ENCODE results near the gene R3HDM2.
A peak's percentile ranks its signal among the peaks of the same experiment; 100 is the strongest.

R3HDM2 gene

GRCh38 chr12:57227315-57228115 lies 203.3 kb downstream of the R3HDM2 start:
- Histone ChIP-seq H3K9ac (ENCODE audit: low read length in 5 of 5) (no peak overlapping the region), H3K36me3 (ENCODE audit: control insufficient read depth in 5 of 5, insufficient read depth in 5 of 5, low read length in 5 of 5) (peaks cover 0 to 17% (median 10%) of the 10 kb centered on the region in 5 donors), H3K9me3 (ENCODE audit: control insufficient read depth in 5 of 5, low read length in 5 of 5) (no peaks in the 10 kb centered on the region), H3K4me3 (ENCODE audit: low read depth in 1 of 5, low read length in 5 of 5) (no peak overlapping the region), H3K27ac (ENCODE audit: low read depth, low read length) (no peak overlapping the region), H3K4me1 (ENCODE audit: control insufficient read depth in 5 of 5, insufficient read depth in 5 of 5, low read length in 5 of 5) (peaks cover 2 to 53% (median 44%) of the 10 kb centered on the region in 5 donors), H3K27me3 (ENCODE audit: control insufficient read depth in 5 of 5, insufficient read depth in 4 of 5, low read length in 5 of 5) (peaks cover 16 to 47% (median 35%) of the 10 kb centered on the region in 5 donors)

DNA sequence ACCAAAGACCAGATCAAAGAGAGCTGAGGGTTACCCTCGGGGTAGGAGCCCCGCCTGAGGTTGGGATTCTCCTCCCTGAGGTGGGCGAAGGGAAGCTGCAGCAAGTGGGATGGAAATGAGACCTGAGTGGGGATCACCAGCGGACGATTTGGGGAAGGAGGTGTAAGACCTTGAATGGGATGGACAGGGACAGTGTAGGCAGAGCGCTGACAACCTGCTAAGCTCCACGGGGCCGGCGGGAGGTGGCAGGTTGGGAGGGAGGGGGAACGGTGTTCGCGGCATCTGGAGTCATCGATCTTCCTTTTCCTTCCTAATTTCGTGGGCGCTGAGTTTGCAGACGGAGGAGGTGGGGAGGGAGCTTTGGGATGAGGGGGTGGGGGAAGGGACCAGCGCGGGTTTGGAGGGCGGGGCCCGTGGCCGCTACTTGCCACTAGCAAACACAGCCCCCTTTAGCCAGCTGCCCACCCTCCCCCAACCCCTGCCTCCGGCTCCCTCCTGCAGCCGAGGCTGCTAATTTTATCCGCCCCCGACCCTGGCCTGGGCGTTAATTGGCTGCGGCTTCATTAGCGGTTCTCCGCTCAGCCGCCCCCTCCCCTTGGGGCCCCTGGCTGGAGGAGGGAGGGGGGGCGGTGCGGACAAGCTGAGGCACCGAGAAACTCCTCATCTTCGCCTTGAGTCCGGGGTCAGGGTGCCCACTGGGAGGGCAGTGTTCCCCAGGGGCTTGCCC lies 204.1 kb downstream of the R3HDM2 start:
- Histone ChIP-seq H3K9ac (ENCODE audit: low read length in 5 of 5) (no peak overlapping the region), H3K4me1 (ENCODE audit: control insufficient read depth in 5 of 5, insufficient read depth in 5 of 5, low read length in 5 of 5) (peaks cover 2 to 52% (median 43%) of the 10 kb centered on the region in 5 donors), H3K36me3 (ENCODE audit: control insufficient read depth in 5 of 5, insufficient read depth in 5 of 5, low read length in 5 of 5) (peaks cover 0 to 9% (median 2%) of the 10 kb centered on the region in 5 donors), H3K9me3 (ENCODE audit: control insufficient read depth in 5 of 5, low read length in 5 of 5) (no peaks in the 10 kb centered on the region), H3K4me3 (ENCODE audit: low read depth in 1 of 5, low read length in 5 of 5) (no peak overlapping the region), H3K27me3 (ENCODE audit: control insufficient read depth in 5 of 5, insufficient read depth in 4 of 5, low read length in 5 of 5) (peaks cover 22 to 54% (median 39%) of the 10 kb centered on the region in 5 donors), H3K27ac (ENCODE audit: low read depth, low read length) (no peak overlapping the region)

- Histone ChIP-seq H3K4me1 (ENCODE audit: control insufficient read depth in 5 of 5, insufficient read depth in 5 of 5, low read length in 5 of 5) (peaks cover 2 to 51% (median 35%) of the 10 kb centered on the region in 5 donors), H3K36me3 (ENCODE audit: control insufficient read depth in 5 of 5, insufficient read depth in 5 of 5, low read length in 5 of 5) (no peaks in the 10 kb centered on the region), H3K4me3 (ENCODE audit: low read depth in 1 of 5, low read length in 5 of 5) (no peak overlapping the region), H3K9me3 (ENCODE audit: control insufficient read depth in 5 of 5, low read length in 5 of 5) (no peaks in the 10 kb centered on the region), H3K27me3 (ENCODE audit: control insufficient read depth in 5 of 5, insufficient read depth in 4 of 5, low read length in 5 of 5) (peaks cover 31 to 64% (median 49%) of the 10 kb centered on the region in 5 donors), H3K27ac (ENCODE audit: low read depth, low read length) (no peak overlapping the region), H3K9ac (ENCODE audit: low read length in 5 of 5) (no peak overlapping the region)
Observed at GRCh38 chr12:57225680-57226210, 205.1 kb downstream of the R3HDM2 start.

- peak overlapping the region in 2 of 5 donors; percentile 17 to 34 for H3K4me3 ChIP-seq (ENCODE audit: low read depth in 1 of 5, low read length in 5 of 5)
- no peak overlapping the region for H3K27ac ChIP-seq (ENCODE audit: low read depth, low read length)
- peaks cover 1 to 45% (median 29%) of the 10 kb centered on the region in 5 donors for H3K4me1 ChIP-seq (ENCODE audit: control insufficient read depth in 5 of 5, insufficient read depth in 5 of 5, low read length in 5 of 5)
- H3K9ac ChIP-seq (ENCODE audit: low read length in 5 of 5), result no peak overlapping the region
- H3K9me3 ChIP-seq (ENCODE audit: control insufficient read depth in 5 of 5, low read length in 5 of 5), result no peaks in the 10 kb centered on the region
- H3K27me3 ChIP-seq (ENCODE audit: control insufficient read depth in 5 of 5, insufficient read depth in 4 of 5, low read length in 5 of 5), result peaks cover 35 to 68% (median 53%) of the 10 kb centered on the region in 5 donors
- H3K36me3 ChIP-seq (ENCODE audit: control insufficient read depth in 5 of 5, insufficient read depth in 5 of 5, low read length in 5 of 5), result no peaks in the 10 kb centered on the region
Observed at GRCh38 chr12:57224973-57225679, 205.7 kb downstream of the R3HDM2 start.

DNA sequence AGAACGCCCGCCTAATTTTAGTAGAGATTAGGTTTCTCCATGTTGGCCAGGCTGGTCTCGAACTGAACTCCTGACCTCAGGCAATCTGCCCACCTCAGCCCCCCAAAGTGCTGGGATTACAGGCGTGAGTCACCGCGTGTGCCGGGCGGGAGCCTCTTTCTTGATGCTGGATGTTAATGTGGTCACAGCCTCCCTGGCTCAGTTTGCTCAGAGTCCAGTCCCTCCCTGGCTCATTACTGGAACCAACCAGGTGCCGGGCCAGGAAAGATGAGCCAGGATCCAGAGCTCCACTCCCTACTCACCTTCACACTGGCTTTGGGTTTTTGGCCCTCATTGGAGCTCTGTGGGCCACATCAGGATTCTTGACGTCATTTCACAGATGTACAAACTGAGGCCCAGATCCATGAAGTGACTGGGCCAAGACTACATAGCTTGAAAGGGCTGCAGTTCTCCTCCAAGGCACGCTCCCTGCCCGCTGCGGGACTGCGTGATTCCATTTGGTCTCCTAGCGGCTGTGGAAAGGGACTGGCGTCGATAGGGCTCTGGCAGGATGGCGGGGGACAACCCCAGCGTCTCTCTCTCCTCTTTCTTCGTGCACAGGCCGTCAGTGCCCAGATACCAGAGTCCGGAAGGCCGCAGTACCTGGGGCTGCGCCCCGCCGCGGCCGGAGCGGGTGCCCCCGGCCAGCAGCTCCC lies 206.4 kb downstream of the R3HDM2 start:
- H3K27ac ChIP-seq (ENCODE audit: low read depth, low read length), result no peak overlapping the region
- H3K27me3 ChIP-seq (ENCODE audit: control insufficient read depth in 5 of 5, insufficient read depth in 4 of 5, low read length in 5 of 5), result peaks cover 37 to 74% (median 59%) of the 10 kb centered on the region in 5 donors
- no peak overlapping the region for H3K9ac ChIP-seq (ENCODE audit: low read length in 5 of 5)
- peaks cover 0 to 38% (median 22%) of the 10 kb centered on the region in 5 donors for H3K4me1 ChIP-seq (ENCODE audit: control insufficient read depth in 5 of 5, insufficient read depth in 5 of 5, low read length in 5 of 5)
- no peaks in the 10 kb centered on the region for H3K9me3 ChIP-seq (ENCODE audit: control insufficient read depth in 5 of 5, low read length in 5 of 5)
- peak overlapping the region in 1 of 5 donors; percentile 34 for H3K4me3 ChIP-seq (ENCODE audit: low read depth in 1 of 5, low read length in 5 of 5)
- no peaks in the 10 kb centered on the region for H3K36me3 ChIP-seq (ENCODE audit: control insufficient read depth in 5 of 5, insufficient read depth in 5 of 5, low read length in 5 of 5)

GRCh38 chr12:57223191-57224165 lies 207.4 kb downstream of the R3HDM2 start:
- Histone ChIP-seq H3K4me3 (ENCODE audit: low read depth in 1 of 5, low read length in 5 of 5) (no peak overlapping the region), H3K27me3 (ENCODE audit: control insufficient read depth in 5 of 5, insufficient read depth in 4 of 5, low read length in 5 of 5) (peaks cover 37 to 79% (median 65%) of the 10 kb centered on the region in 5 donors), H3K9ac (ENCODE audit: low read length in 5 of 5) (peak overlapping the region in 1 of 5 donors; percentile 16), H3K36me3 (ENCODE audit: control insufficient read depth in 5 of 5, insufficient read depth in 5 of 5, low read length in 5 of 5) (no peaks in the 10 kb centered on the region), H3K27ac (ENCODE audit: low read depth, low read length) (no peak overlapping the region), H3K9me3 (ENCODE audit: control insufficient read depth in 5 of 5, low read length in 5 of 5) (no peaks in the 10 kb centered on the region), H3K4me1 (ENCODE audit: control insufficient read depth in 5 of 5, insufficient read depth in 5 of 5, low read length in 5 of 5) (peaks cover 0 to 34% (median 15%) of the 10 kb centered on the region in 5 donors)

- Histone ChIP-seq H3K27me3 (ENCODE audit: control insufficient read depth in 5 of 5, insufficient read depth in 4 of 5, low read length in 5 of 5) (peaks cover 40 to 87% (median 71%) of the 10 kb centered on the region in 5 donors), H3K4me1 (ENCODE audit: control insufficient read depth in 5 of 5, insufficient read depth in 5 of 5, low read length in 5 of 5) (peaks cover 0 to 37% (median 20%) of the 10 kb centered on the region in 5 donors)
Observed at GRCh38 chr12:57222286-57223190, 208.3 kb downstream of the R3HDM2 start.

More at GRCh38 chr12:57222286-57223190, 208.3 kb downstream of the R3HDM2 start:
- Histone ChIP-seq H3K4me3 (ENCODE audit: low read depth in 1 of 5, low read length in 5 of 5) (no peak overlapping the region), H3K36me3 (ENCODE audit: control insufficient read depth in 5 of 5, insufficient read depth in 5 of 5, low read length in 5 of 5) (no peaks in the 10 kb centered on the region), H3K27ac (ENCODE audit: low read depth, low read length) (no peak overlapping the region), H3K9me3 (ENCODE audit: control insufficient read depth in 5 of 5, low read length in 5 of 5) (no peaks in the 10 kb centered on the region), H3K9ac (ENCODE audit: low read length in 5 of 5) (peak overlapping the region in 1 of 5 donors; percentile 16)

Data from subcutaneous abdominal adipose tissue (tissue), 5 donors.